Fibroblast of the aortic adventitia (primary cell): ENCODE measurements around the gene CEP85L. TPM values are rescaled to one million over a fixed set of nuclear protein-coding genes. Genes with fewer than 3 reads are reported as not detected.

Experiments
- DNase-seq: peaks from one replicate; pipeline ENCODE4 v3.0.0-alpha.2; 2010; ENCODE audit warnings: low read depth
- H3K4me3 ChIP-seq: 2 replicates; pipeline ENCODE4 v1.5.1; 2011; ENCODE audit warnings: low read depth, mild to moderate bottlenecking, control low read depth, low read length, moderate library complexity
- CTCF ChIP-seq: IDR thresholded peaks from 2 replicates; pipeline ENCODE4 v1.5.1; 2011; ENCODE audit warnings: mild to moderate bottlenecking, low read length, control low read depth, inconsistent platforms; ENCODE audit not compliant: insufficient read depth
- total RNA-seq: library from RNA; depleted of rRNA; stranded (reverse); fragments of >200 nt; gene quantifications from 2 replicates; pipeline ENCODE4 v1.2.3, GENCODE V29; 2012; ENCODE audit warnings: low replicate concordance

Gene CEP85L
- total RNA-seq, 1 donor, result 17.1 TPM

- H3K4me3 ChIP-seq, result no peak overlapping the region
- no peak for DNase-seq
- TF ChIP-seq CTCF, result no peak
These were observed 149.2 kb downstream of the CEP85L start for GRCh38 chr6:118502169-118502568.

DNA sequence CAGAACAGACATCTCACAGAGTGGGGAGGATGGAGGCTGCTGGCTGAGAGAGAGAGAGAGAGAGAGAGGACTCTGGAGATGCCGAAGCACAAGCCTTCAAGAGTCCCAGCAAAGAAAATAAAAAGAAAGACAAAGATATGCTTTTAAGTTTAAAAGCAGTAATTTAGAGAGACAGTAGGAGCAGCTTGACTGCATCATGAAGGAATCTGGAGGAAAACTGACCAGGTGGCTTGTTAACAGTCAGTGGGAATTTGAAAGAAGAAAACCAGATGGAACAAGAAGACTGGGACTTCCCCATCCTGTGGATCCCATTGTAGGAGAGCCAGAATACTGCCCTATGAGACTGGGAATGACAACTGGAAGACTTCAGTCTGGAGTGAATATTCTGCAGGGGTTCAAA, 149.6 kb downstream of the CEP85L start:
- no peak overlapping the region for H3K4me3 ChIP-seq
- TF ChIP-seq CTCF, result no peak
- DNase-seq, result no peak

DNA sequence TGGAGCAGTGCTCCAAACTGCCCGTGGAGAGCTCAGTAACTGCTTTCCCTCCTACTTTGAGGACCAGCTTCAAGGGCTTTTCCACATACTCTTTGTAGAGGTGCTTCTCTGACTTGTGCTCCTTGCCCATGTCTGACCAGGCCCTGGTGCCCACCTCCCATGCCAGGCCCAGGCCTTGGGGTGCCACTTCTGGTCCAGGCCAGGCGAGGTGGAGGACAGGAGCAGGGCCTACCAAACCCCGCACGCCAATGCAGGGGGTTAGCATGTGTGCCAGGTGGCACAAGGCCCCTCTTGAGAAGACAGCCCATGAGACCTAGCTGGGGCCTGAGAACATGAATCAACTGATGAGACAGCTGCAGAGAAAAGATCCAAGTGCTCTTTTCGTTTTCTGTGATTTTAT, 150.3 kb downstream of the CEP85L start:
- no peak for DNase-seq
- no peak overlapping the region for H3K4me3 ChIP-seq
- TF ChIP-seq CTCF, result no peak

DNA sequence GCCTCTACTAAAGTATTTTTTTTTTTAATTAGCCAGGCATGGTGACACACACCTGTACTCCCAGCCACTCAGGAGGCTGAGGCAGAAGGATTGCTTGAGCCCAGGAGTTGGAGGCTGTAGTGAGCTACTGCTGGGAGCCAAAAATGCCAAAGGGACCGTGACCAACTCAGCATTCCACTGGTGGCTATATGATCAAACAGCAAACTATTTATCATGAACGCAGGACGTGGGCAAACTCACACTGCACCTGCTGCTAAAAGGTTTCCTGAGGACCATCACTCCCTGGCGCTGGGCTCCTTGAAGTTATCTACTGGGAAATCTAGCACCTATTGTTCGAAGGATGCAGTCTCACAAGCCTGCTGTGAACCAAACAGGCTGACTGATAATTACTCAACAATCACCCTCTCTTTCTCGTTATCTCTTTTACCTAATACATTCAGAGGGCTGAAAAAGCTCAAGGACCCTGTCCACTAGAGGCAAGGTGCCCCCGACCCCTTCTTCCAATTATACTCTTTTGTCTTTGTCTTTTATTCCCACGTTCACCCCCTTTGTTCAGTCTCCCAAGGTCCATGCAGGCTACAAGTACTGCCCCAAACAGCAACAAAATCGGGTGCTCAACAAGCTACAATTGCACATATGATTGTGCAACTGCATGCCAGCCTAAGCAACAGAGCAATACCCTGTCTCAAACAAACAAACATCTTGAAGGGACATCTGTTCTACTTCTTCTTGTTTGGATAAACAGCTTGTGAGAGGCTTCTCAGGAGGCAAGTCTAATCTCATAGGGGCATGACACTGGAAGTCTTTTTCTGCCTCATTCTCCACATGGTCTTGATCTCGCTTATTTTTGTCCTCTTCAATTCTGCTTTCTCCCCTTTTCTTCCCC, 151.0 kb downstream of the CEP85L start:
- no peak for TF ChIP-seq CTCF
- no peak overlapping the region for H3K4me3 ChIP-seq
- no peak for DNase-seq

DNA sequence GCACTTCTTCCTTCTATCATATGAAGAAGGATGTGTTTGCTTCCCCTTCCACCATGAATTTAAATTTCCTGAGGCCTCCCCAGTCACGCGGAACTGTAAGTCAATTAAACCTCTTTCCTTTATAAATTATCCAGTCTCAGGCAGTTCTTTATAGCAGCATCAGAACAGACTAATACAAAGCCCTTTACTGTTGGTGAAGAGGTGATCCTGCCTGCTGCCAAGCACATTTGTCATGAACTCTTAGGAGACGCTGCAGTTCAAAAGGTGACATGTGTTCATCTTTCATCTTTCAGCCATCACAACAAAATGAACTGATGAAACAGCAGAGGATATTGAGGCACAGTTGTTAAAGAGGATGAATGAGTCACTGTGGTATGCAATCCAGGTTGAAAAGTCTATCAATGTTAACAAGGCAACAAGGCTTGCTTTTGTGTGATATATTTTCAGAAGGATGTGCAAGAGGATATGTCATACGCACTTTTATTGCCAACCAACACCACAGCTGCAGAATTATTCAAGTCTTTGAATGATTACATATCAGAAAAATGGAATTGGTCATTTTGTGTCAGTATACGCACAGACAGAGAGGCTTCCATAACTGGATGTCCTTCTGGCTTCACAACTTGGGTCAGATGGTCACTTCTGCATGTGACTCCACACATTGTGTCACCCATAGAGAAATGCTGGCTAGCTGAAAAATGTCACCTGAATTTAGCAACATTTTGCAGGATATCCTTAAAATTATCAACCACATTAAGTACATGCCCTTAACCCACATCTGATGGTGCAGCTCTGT, 155.7 kb downstream of the CEP85L start:
- no peak overlapping the region for H3K4me3 ChIP-seq
- TF ChIP-seq CTCF, result no peak
- no peak for DNase-seq

GRCh38 chr6:118494091-118494490, 157.3 kb downstream of the CEP85L start:
- DNase-seq, result no peak
- no peak for TF ChIP-seq CTCF
- H3K4me3 ChIP-seq, result no peak overlapping the region
